Measurements from ENCODE around the gene SLIT3.

SLIT3 gene

GRCh38 chr5:169149317-169149716 is 151.6 kb downstream of the SLIT3 start:
- no peak for TF ChIP-seq CTCF (IDR thresholded peaks at IDR 0.05; ENCODE audit: insufficient read depth, low read length, poor library complexity, severe bottlenecking)
- TF ChIP-seq EZH2phosphoT487 (conservative IDR thresholded peaks at IDR 0.05; ENCODE audit: low read length): no peak
- Histone ChIP-seq H3K9ac (ENCODE audit: low read length) (no peak overlapping the region), H2AFZ (ENCODE audit: low read depth, low read length, severe bottlenecking) (no peak overlapping the region), H3K9me2 (replicated peaks; ENCODE audit: insufficient read depth, low read length) (no peaks in the 10 kb centered on the region), H4K20me1 (ENCODE audit: low read depth, low read length) (no peaks in the 10 kb centered on the region), H3K9me3 (ENCODE audit: insufficient read depth, low read length) (no peaks in the 10 kb centered on the region), H3K27me3 (ENCODE audit: low read length) (no peaks in the 10 kb centered on the region), H3K36me3 (ENCODE audit: low read length) (no peaks in the 10 kb centered on the region), H3K4me3 (ENCODE audit: insufficient read depth, low read length, poor library complexity, severe bottlenecking) (no peak overlapping the region), H3K4me2 (ENCODE audit: low read depth, low read length, poor library complexity, severe bottlenecking) (no peak overlapping the region), H3K79me2 (ENCODE audit: insufficient read depth, low read length) (no peaks in the 10 kb centered on the region), H3K27ac (ENCODE audit: low read depth, low read length) (no peak overlapping the region), H3F3A (ENCODE audit: insufficient read depth) (no peaks in the 10 kb centered on the region)

- Histone ChIP-seq H4K20me1 (ENCODE audit: low read depth, low read length) (no peaks in the 10 kb centered on the region), H3K79me2 (ENCODE audit: insufficient read depth, low read length) (no peaks in the 10 kb centered on the region), H3K36me3 (ENCODE audit: low read length) (no peaks in the 10 kb centered on the region), H3K27me3 (ENCODE audit: low read length) (no peaks in the 10 kb centered on the region), H3K4me3 (ENCODE audit: insufficient read depth, low read length, poor library complexity, severe bottlenecking) (no peak overlapping the region), H3K9ac (ENCODE audit: low read length) (no peak overlapping the region), H3K9me2 (replicated peaks; ENCODE audit: insufficient read depth, low read length) (no peaks in the 10 kb centered on the region), H3F3A (ENCODE audit: insufficient read depth) (no peaks in the 10 kb centered on the region), H3K27ac (ENCODE audit: low read depth, low read length) (no peak overlapping the region), H3K9me3 (ENCODE audit: insufficient read depth, low read length) (no peaks in the 10 kb centered on the region), H3K4me2 (ENCODE audit: low read depth, low read length, poor library complexity, severe bottlenecking) (no peak overlapping the region), H2AFZ (ENCODE audit: low read depth, low read length, severe bottlenecking) (no peak overlapping the region)
- no peak for TF ChIP-seq EZH2phosphoT487 (conservative IDR thresholded peaks at IDR 0.05; ENCODE audit: low read length)
- TF ChIP-seq CTCF (IDR thresholded peaks at IDR 0.05; ENCODE audit: insufficient read depth, low read length, poor library complexity, severe bottlenecking): no peak
Observed at GRCh38 chr5:169148138-169148740, 152.7 kb downstream of the SLIT3 start.

GRCh38 chr5:169147534-169147933 is 153.4 kb downstream of the SLIT3 start:
- Histone ChIP-seq H3K9me3 (ENCODE audit: insufficient read depth, low read length) (no peaks in the 10 kb centered on the region), H3K4me3 (ENCODE audit: insufficient read depth, low read length, poor library complexity, severe bottlenecking) (no peak overlapping the region), H3K27me3 (ENCODE audit: low read length) (no peaks in the 10 kb centered on the region), H3K9me2 (replicated peaks; ENCODE audit: insufficient read depth, low read length) (no peaks in the 10 kb centered on the region), H3K9ac (ENCODE audit: low read length) (no peak overlapping the region), H3K36me3 (ENCODE audit: low read length) (no peaks in the 10 kb centered on the region), H3K79me2 (ENCODE audit: insufficient read depth, low read length) (no peaks in the 10 kb centered on the region), H3K4me2 (ENCODE audit: low read depth, low read length, poor library complexity, severe bottlenecking) (no peak overlapping the region), H3K27ac (ENCODE audit: low read depth, low read length) (no peak overlapping the region), H4K20me1 (ENCODE audit: low read depth, low read length) (no peaks in the 10 kb centered on the region), H3F3A (ENCODE audit: insufficient read depth) (no peaks in the 10 kb centered on the region), H2AFZ (ENCODE audit: low read depth, low read length, severe bottlenecking) (no peak overlapping the region)
- TF ChIP-seq CTCF (IDR thresholded peaks at IDR 0.05; ENCODE audit: insufficient read depth, low read length, poor library complexity, severe bottlenecking): no peak
- no peak for TF ChIP-seq EZH2phosphoT487 (conservative IDR thresholded peaks at IDR 0.05; ENCODE audit: low read length)

All from SU-DHL-6 (cell line).